Endometrial microvascular endothelial cells (primary cell): Measurements from ENCODE around the gene FUBP3. TPM values are rescaled to one million over a fixed set of nuclear protein-coding genes. Genes with fewer than 3 reads are reported as not detected.

Experiments used
- in situ Hi-C: cut with HindIII; loops from 2 replicates; pipeline ENCODE4 v1.10.0; 2017; ENCODE audit warnings: low sequenced_read_pairs, low pct_unique_long_range_greater_than_20kb; ENCODE audit errors: inconsistent ontology term
- total RNA-seq: library from RNA; depleted of rRNA; stranded (reverse); fragments of >200 nt; gene quantifications from one replicate; pipeline ENCODE4 v1.2.3, GENCODE V29; 2015; ENCODE audit errors: inconsistent ontology term

Gene FUBP3
- 37.5 TPM for total RNA-seq

GRCh38 chr9:130578865-130579737 is at the start of gene FUBP3:
FUBP3 (plus strand) TSS chr9:130579577; CDS start chr9:130579681, 104 bp downstream.
- in situ Hi-C loops = no loop called here

DNA sequence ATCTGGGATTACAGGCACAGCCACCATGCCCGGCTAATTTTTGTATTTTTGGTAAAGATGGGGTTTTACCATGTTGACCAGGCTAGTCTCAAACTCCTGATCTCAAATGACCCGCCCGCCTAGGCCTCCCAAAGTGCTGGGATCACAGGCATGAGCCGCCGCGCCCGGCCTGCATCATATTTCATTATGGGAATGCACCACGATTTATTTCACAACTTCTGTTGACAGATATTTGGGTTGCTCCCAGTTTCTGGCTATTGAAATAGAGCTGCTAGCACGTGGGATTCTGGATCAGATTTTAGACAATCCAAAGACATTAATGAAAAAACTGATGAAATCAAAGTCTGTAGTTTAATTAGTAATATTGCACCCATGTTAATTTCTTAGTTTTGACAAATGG is 48.4 kb upstream of the FUBP3 start:
- in situ Hi-C loops = no loop called here

DNA sequence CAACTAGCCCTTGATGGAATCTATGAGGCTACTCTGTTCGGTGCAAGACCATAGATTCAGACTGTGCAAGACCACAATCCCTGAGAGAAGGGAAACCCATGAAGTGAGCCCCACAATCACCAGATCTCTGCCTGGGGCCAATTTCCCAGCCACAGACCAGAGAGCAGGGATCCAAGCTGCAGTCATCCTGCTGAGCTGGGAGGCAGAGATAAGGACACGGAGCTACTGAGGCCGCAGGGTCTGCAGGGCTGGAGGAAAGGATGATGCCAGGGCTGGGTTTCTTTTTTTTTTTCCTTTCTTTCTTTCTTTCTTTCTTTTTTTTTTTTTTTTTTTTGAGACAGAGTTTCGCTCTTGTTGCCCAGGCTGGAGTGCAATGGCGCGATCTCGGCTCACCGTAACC is 47.7 kb upstream of the FUBP3 start:
- in situ Hi-C loops = no loop called here

- in situ Hi-C loops = no loop called here
These were observed 46.8 kb upstream of the FUBP3 start for GRCh38 chr9:130532426-130533080.

- in situ Hi-C loops = no loop called here
These were observed 43.4 kb upstream of the FUBP3 start for GRCh38 chr9:130535818-130536521.

- in situ Hi-C loops = no loop called here
These were observed 42.7 kb upstream of the FUBP3 start for GRCh38 chr9:130536701-130537107.

GRCh38 chr9:130537346-130538050 is 41.9 kb upstream of the FUBP3 start:
- in situ Hi-C loops = no loop called here

GRCh38 chr9:130539420-130540223 is 39.8 kb upstream of the FUBP3 start:
- in situ Hi-C loops = no loop called here

DNA sequence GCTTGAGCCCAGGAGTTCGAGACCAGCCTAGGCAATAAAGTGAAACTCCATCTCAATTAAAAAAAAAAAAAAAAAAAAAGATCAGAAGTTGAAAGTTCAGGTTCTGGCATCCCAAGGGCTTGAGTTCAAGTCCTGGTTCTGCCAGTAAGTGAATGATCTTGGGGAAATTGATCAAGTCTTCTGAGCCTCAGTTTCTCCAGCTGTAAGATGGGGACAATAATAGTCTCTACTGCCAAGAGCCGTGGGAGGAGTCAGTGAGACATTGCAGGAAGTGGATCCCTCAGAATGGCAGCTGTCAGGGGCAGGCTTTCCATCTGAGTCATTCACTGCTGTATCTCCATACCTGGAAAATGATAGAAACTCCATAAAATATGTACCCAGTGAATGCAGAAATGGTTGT is 37.8 kb upstream of the FUBP3 start:
- in situ Hi-C loops = no loop called here

DNA sequence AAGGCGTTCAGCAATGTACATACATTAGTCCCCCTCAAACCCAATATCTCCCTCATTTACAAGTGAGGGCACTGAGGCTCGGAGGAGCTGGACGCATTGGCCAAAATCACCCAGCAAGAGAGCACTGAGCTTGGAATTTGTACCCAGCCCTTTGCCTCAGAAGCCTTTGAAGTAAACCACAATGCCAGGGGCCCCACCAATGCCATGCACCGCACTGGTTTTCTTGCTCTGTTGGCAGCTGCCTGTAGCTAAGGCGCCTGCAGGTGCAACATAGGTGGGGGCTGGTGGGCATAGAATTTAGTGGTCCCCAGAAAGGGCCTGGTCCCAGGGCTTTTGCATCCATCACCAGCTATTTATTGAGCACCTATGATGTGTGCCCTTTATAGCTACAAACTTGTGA is 37.3 kb upstream of the FUBP3 start:
- in situ Hi-C loops = no loop called here

GRCh38 chr9:130542457-130543228 is 36.7 kb upstream of the FUBP3 start:
- in situ Hi-C loops = no loop called here

DNA sequence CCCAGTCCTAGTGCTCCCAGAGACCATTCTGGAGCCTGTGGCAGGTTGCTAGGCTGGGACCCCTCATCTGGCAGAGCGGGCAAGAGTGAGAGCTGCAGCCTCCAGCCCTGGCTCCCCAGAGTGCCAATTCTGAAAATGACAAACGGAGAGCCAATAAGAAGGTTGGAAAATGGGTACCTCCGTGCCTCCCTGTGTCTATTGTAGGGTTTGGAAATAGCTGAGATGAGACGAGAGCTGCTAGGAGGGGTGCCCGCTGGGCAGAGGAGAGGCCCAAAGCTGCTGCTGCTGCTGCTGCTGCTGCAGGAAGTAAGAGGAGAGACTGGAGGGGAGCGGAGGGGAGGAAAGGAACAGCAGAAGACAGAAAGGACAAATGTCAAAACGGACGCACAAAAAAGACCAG is 36.0 kb upstream of the FUBP3 start:
- in situ Hi-C loops = no loop called here

DNA sequence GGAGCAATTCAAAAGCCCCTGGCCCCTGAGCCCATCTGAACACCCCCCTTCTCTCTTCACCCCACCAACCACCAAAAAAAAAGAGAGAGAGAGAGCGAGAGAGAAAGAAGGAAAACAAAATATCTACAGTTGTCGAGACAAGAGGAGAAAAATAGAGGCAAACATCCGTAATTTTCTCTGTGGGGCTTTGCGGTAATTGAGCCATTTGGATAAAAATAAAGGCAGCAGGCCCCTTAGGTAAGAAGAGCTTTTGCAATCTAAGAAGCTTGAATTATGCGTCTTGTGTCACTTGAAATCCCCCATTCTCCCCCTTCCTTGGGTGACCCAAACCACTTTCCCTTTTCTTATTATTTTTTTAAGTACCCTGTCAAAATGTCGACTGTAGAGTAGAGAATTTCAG is 35.5 kb upstream of the FUBP3 start:
- in situ Hi-C loops = no loop called here

DNA sequence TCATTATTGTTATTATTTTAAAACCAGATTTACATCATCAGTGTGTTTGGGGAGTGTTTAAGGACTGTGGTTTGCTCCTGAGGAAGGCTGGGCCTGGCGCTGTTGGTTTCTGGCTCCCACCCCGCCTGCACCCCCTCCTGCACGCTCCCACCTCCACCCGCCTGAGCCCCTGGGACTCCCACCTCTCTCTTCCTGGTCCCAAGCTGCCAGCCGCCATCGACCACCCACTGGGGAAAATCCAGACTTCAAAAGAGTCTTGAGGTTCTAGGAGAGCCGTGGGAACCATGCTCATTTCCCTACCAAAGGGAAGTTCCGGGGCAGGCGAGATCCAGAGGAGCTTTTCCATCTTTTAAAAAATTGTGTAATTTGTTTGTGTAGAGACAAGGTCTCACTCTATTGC is 35.0 kb upstream of the FUBP3 start:
- in situ Hi-C loops = no loop called here

DNA sequence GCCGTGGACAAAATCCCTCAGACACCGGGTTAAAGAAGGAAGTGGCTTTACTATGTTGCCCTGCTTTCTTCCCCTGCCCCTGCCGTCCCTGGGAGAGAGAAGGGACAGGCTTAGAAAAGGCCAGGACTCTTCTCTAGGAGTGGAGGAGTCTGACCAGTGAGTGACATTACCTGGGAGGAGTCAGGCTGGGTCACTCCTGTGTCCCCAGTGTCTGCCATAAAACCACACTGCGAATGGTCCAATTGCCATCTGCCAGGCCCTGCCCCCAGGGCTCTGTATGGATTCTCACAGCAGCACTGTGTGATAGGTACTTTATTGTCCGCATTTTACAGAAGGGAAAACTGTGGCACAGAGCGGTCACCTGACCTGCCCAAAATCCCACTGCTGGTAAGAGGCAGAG is 31.3 kb upstream of the FUBP3 start:
- in situ Hi-C loops = no loop called here

DNA sequence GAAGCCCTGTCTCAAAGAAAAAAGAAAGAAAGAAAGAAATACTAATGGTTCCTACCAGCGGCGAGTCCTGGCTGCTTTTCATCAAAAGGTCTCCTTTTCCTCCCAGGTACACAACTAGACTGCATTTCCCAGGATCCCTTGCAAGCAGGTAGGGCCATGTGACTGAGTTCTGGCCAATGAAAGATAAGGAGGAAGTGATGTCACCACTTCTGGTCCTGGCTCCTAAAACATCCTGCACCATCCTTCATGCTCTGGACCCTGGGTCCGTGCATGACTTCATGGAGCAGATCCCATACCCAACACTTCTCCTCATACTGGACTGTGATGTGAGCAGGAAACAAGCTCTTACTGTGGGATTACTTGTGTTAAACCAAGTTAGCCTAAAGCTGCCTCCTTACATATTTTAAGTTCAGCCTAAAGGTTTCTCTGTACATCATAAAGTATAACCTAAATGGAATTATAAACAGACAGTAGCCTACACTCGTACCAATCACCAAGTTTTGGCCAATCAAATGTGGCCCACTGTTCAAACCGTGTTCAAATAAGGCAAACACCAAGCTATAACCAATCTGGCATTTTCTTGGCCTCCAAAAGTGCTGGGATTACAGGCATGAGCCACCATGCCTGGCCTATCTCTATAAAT is 30.2 kb upstream of the FUBP3 start:
- in situ Hi-C loops = no loop called here

- in situ Hi-C loops = no loop called here
These were observed 24.8 kb upstream of the FUBP3 start for GRCh38 chr9:130554606-130555005.
